HG03354 (cell line): Measurements from ENCODE around the gene VTA1.
"Not testable (repeated sequence)": the region's sequence is repeated elsewhere in the genome, so short reads cannot be mapped to it uniquely, and the experiment has no call there.

Experiments used
- ATAC-seq: cut with Tn5 transposase; IDR thresholded peaks from one replicate; pipeline ENCODE4 v1.9.1; 2021; ENCODE audit warnings: mild to moderate bottlenecking; ENCODE audit not compliant: unreplicated experiment, poor library complexity, severe bottlenecking

The VTA1 gene

GRCh38 chr6:142167071-142167470 is 20.0 kb downstream of the VTA1 start:
- ATAC-seq = no peak

GRCh38 chr6:142167486-142167885 is 20.4 kb downstream of the VTA1 start:
- ATAC-seq = no peak

- ATAC-seq = no peak
These were observed 24.3 kb downstream of the VTA1 start for GRCh38 chr6:142171351-142171750.

GRCh38 chr6:142172758-142173157 is 25.7 kb downstream of the VTA1 start:
- ATAC-seq = no peak

- no peak for ATAC-seq
These were observed 26.9 kb downstream of the VTA1 start for GRCh38 chr6:142173980-142174379.

GRCh38 chr6:142174703-142175102 is 27.6 kb downstream of the VTA1 start:
- no peak for ATAC-seq

GRCh38 chr6:142178129-142178528 is 31.1 kb downstream of the VTA1 start:
- no peak for ATAC-seq

GRCh38 chr6:142182004-142182403 is 34.9 kb downstream of the VTA1 start:
- ATAC-seq = no peak

GRCh38 chr6:142183351-142183750 is 36.3 kb downstream of the VTA1 start:
- no peak for ATAC-seq

- no peak for ATAC-seq
These were observed 37.2 kb downstream of the VTA1 start for GRCh38 chr6:142184307-142184706.

GRCh38 chr6:142185641-142186040 is 38.6 kb downstream of the VTA1 start:
- no peak for ATAC-seq

- no peak for ATAC-seq
These were observed 40.1 kb downstream of the VTA1 start for GRCh38 chr6:142187209-142187608.

GRCh38 chr6:142188341-142188740 is 41.3 kb downstream of the VTA1 start:
- not testable (repeated sequence) for ATAC-seq

GRCh38 chr6:142189057-142189456 is 42.0 kb downstream of the VTA1 start:
- ATAC-seq = no peak

GRCh38 chr6:142192343-142192742 is 45.3 kb downstream of the VTA1 start:
- no peak for ATAC-seq

- no peak for ATAC-seq
These were observed 46.6 kb downstream of the VTA1 start for GRCh38 chr6:142193621-142194020.

GRCh38 chr6:142195862-142196541 is 48.9 kb downstream of the VTA1 start:
- ATAC-seq = no peak

- ATAC-seq = no peak
These were observed 54.0 kb downstream of the VTA1 start for GRCh38 chr6:142200846-142201628.

GRCh38 chr6:142207265-142207877 is 60.3 kb downstream of the VTA1 start:
- ATAC-seq = peak; percentile 75

- ATAC-seq = no peak
These were observed 63.5 kb downstream of the VTA1 start for GRCh38 chr6:142210606-142211005.

GRCh38 chr6:142213402-142213801 is 66.3 kb downstream of the VTA1 start:
- ATAC-seq = no peak
